ENCODE measurements around the gene P2RY6. TPM values are rescaled to one million over a fixed set of nuclear protein-coding genes. Genes with fewer than 3 reads are reported as not detected.

P2RY6 gene
- total RNA-seq, 4 donors from 2014 or later, result 0.46 to 0.81 TPM; not detected in 2

- TF ChIP-seq POLR2A (IDR thresholded peaks at IDR 0.05) (no peak), CTCF (IDR thresholded peaks at IDR 0.05) (no peak)
- WGBS, 2 donors, result 89 to 91% methylated on average over 2 of the region's 2 CpGs
- no peak overlapping the region for H3K4me3 ChIP-seq (ENCODE audit: low read depth, poor library complexity, severe bottlenecking)
- DNase-seq (ENCODE audit: low spot score in 2 of 2), result no peak
- intact Hi-C loops (cut with DNase I; ENCODE audit: low total_unique reads), result loop anchor here (5.0 kb wide), 1 partner anchor 331 kb away; no protein-coding TSS in a partner anchor
Measured at GRCh38 chr11:73263640-73264039, 8.5 kb upstream of the P2RY6 start.

GRCh38 chr11:73265278-73265810 is 6.8 kb upstream of the P2RY6 start:
- no peak overlapping the region for H3K4me3 ChIP-seq (ENCODE audit: low read depth, poor library complexity, severe bottlenecking)
- intact Hi-C loops (cut with DNase I; ENCODE audit: low total_unique reads), result no loop called here
- TF ChIP-seq POLR2A (IDR thresholded peaks at IDR 0.05), result no peak
- no peak for TF ChIP-seq CTCF (IDR thresholded peaks at IDR 0.05)
- WGBS, 2 donors, result 83 to 89% methylated on average over 4 of the region's 4 CpGs
- peak in 1 of 2 donors; percentile 26 for DNase-seq (ENCODE audit: low spot score in 2 of 2)

DNA sequence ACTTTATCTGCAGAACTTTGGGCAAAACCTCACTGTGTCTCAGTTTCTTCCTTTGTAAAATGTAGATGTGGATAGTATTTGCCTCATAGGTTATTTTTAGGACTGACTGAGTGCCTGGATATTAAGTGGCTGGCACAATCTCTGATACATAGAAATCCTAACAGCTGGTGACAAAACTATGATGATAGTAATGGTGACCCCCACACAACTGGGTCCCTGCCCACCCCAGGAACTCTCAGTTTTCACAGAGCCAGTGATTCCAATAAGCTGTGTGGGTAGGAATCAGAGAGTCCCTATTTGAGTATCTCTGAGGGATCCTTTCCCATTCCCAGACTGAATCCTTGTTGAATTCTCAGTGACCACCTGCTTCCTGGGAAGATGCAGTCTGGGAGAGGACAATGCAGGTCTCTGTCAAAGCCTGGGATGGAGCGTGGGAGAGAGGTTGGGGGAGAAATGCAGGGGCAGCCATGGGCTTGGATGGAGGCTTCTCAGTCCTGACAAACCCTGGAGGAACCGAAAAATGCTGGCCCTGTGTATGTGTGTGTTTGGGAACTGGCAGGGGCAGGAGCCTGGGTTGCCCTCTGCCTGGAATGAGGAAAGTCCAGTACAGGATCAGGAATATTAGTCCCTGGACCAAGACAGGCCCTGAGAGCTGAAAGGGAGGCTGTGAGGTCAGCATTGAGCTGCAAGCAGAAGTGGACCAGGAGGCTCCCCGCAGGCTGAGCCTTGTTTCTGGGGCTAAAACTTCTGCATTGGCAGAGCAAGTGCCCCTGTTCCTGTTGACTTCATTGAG is 6.1 kb upstream of the P2RY6 start:
- TF ChIP-seq CTCF (IDR thresholded peaks at IDR 0.05) (no peak), POLR2A (IDR thresholded peaks at IDR 0.05) (no peak)
- WGBS, 2 donors, result 84 to 91% methylated on average over 3 of the region's 3 CpGs
- intact Hi-C loops (cut with DNase I; ENCODE audit: low total_unique reads), result no loop called here
- DNase-seq (ENCODE audit: low spot score in 2 of 2), result no peak
- H3K4me3 ChIP-seq (ENCODE audit: low read depth, poor library complexity, severe bottlenecking), result no peak overlapping the region

DNA sequence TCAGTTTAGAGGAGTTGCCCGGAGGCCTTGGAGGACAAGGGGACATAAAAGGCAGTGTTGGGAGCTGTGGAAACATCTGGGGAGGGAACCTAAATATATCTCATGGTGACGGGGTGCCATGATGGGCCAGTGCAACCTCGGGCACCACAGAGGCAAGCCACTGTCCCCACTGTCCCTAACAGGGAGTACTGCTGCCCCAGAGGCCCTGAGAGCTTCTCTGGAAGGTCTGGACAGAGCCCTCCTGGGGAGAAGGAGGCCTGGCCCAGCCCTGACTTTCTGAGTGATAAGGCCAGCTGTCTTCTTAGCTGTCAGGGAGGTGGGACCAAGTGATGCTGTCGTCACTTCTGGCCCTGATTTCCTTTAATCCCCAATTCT is 5.5 kb upstream of the P2RY6 start:
- intact Hi-C loops (cut with DNase I; ENCODE audit: low total_unique reads), result no loop called here
- WGBS, 2 donors, result 78 to 93% methylated on average over 4 of the region's 4 CpGs
- TF ChIP-seq POLR2A (IDR thresholded peaks at IDR 0.05) (no peak), CTCF (IDR thresholded peaks at IDR 0.05) (no peak)
- DNase-seq (ENCODE audit: low spot score in 2 of 2), result peak in 1 of 2 donors; percentile 72
- H3K4me3 ChIP-seq (ENCODE audit: low read depth, poor library complexity, severe bottlenecking), result no peak overlapping the region

DNA sequence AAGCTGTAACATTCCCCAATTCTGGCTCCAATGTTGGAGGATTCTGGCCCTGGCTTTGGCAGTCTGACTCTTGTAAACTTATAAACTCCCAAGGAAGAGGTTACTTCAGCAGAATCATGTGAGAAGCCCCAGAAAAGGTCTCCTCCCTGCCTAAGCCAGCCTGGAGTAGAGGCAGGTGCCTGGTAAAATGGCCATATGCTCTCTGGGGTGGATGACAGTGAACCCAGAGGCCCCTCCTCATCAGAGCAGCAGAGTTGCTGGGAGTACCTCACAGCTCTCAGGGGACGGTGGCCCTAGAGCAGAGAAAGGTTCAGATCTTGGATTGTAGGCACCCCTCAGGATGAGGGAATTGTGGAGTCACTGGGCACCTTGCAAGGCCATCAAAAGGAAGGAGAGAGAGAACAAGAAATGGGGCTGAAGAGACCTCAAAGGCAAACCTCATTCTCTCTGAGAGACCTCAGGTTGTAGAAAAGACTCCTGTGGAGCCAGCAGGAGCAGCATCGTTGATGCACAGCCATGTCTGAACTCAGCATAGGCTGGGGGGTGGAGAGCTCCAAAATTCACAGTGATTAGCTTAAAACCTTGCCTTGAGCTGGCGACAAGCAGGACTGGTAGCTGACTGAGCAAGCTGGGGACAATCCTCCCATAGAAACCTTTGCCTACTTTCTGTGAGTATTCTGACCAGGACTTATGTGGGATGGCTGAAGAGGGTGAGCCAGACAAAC is 4.9 kb upstream of the P2RY6 start:
- intact Hi-C loops (cut with DNase I; ENCODE audit: low total_unique reads), result no loop called here
- 65 to 91% methylated on average over 3 of the region's 3 CpGs for WGBS, 2 donors
- TF ChIP-seq POLR2A (IDR thresholded peaks at IDR 0.05) (no peak), CTCF (IDR thresholded peaks at IDR 0.05) (no peak)

More for the DNA sequence above, 4.9 kb upstream of the P2RY6 start:
- DNase-seq (ENCODE audit: low spot score in 2 of 2), result peak in 1 of 2 donors; percentile 50
- H3K4me3 ChIP-seq (ENCODE audit: low read depth, poor library complexity, severe bottlenecking), result no peak overlapping the region

Data from lower leg skin (tissue), 4 donors.